Right lobe of liver (tissue), 4 donors: ENCODE measurements around the gene ROCK2.

Source experiments
- POLR2A ChIP-seq: fragments of 450-650 bp; IDR thresholded peaks from one replicate; pipeline ENCODE4 v1.6.1; 2017; ENCODE audit warnings: antibody characterized with exemption, mild to moderate bottlenecking
- TF ChIP-seq, protein P1 (sequence below), 4 donors: fragments of 200-600 bp in 3 of 4; fragments of 450-650 bp in 1 of 4; IDR thresholded peaks; one replicate each; pipeline versions ENCODE4 v1.5.1 to v1.8.0; 2016 to 2022; ENCODE audit warnings: antibody characterized with exemption in 4 of 4, mild to moderate bottlenecking in 2 of 4
- donor health status: DM: no; HTN: no; CAD: no.
- donor health status: DM: no; HTN: no; CAD: no.
- donor health status: DM: no; HTN: yes; CAD: no.

DNA sequence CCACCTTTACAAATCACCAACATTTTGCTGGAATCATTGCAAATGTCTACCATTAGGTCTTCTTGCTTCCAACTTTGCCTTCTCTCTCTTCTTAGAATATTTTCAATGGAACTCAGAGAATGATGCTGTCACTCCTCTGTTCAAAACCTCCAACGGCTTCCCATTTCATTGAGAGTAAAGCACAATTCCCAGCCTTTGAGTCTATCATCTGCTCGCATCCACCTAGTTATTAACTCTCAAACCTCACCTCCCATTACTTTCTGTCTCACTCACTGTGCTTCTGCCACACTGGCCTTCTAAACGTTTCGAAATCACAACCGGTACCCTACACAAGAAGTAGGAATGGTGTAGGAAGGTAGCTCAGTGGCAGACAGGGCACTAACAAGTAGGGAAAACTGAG is 40.0 kb downstream of the ROCK2 start:
- TF ChIP-seq, protein P1, sequence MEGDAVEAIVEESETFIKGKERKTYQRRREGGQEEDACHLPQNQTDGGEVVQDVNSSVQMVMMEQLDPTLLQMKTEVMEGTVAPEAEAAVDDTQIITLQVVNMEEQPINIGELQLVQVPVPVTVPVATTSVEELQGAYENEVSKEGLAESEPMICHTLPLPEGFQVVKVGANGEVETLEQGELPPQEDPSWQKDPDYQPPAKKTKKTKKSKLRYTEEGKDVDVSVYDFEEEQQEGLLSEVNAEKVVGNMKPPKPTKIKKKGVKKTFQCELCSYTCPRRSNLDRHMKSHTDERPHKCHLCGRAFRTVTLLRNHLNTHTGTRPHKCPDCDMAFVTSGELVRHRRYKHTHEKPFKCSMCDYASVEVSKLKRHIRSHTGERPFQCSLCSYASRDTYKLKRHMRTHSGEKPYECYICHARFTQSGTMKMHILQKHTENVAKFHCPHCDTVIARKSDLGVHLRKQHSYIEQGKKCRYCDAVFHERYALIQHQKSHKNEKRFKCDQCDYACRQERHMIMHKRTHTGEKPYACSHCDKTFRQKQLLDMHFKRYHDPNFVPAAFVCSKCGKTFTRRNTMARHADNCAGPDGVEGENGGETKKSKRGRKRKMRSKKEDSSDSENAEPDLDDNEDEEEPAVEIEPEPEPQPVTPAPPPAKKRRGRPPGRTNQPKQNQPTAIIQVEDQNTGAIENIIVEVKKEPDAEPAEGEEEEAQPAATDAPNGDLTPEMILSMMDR (IDR thresholded peaks at IDR 0.05) = no peak
- TF ChIP-seq POLR2A = no peak
